Rectal smooth muscle tissue (tissue), 1 donor: ENCODE results near the gene DPEP2.
"Not testable (repeated sequence)": the region's sequence is repeated elsewhere in the genome, so short reads cannot be mapped to it uniquely, and the experiment has no call there.

Experiments
- H3K27ac ChIP-seq: one replicate; pipeline ENCODE4 v1.7.0; 2013; ENCODE audit warnings: low read depth, low read length, inconsistent platforms
- H3K27me3 ChIP-seq: one replicate; pipeline ENCODE4 v1.7.0; 2013; ENCODE audit warnings: low read length; ENCODE audit not compliant: control insufficient read depth, insufficient read depth
- H3K36me3 ChIP-seq: one replicate; pipeline ENCODE4 v1.7.0; 2013; ENCODE audit warnings: low read length; ENCODE audit not compliant: control insufficient read depth, insufficient read depth
- H3K4me1 ChIP-seq: one replicate; pipeline ENCODE4 v1.7.0; 2013; ENCODE audit warnings: low read length; ENCODE audit not compliant: control insufficient read depth, insufficient read depth
- H3K4me3 ChIP-seq: one replicate; pipeline ENCODE4 v1.7.0; 2013; ENCODE audit warnings: low read length
- H3K9ac ChIP-seq: one replicate; pipeline ENCODE4 v1.7.0; 2013; ENCODE audit warnings: low read length

DPEP2 gene

DNA sequence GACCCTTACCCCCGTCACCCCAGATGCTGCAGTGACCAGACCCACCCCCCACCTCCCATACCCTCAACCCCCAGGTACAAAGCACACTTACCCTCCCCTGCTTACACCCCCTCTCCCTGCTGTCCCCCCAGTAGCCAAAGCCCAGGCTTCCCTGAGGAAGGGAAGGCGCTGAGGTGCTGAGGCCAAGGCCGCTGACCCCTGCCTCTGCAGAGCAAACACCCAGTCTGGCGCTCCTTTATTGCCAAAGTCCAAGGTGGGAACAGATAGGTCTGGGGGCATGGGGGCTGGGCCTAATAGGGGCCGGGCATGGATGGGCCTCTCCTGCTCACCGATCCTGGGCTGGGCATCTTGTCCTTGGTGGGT, 56.0 kb downstream of the DPEP2 start:
- Histone ChIP-seq H3K27ac (peak overlapping the region; percentile 85), H3K36me3 (peaks cover 17% of the 10 kb centered on the region), H3K9ac (no peak overlapping the region), H3K4me1 (peaks cover 16% of the 10 kb centered on the region), H3K4me3 (no peak overlapping the region), H3K27me3 (no peaks in the 10 kb centered on the region)

GRCh38 chr16:67942510-67943255, 56.6 kb downstream of the DPEP2 start:
- no peak overlapping the region for H3K9ac ChIP-seq
- no peak overlapping the region for H3K4me3 ChIP-seq
- peak overlapping the region; percentile 85 for H3K27ac ChIP-seq
- peaks cover 13% of the 10 kb centered on the region for H3K36me3 ChIP-seq
- H3K4me1 ChIP-seq: peaks cover 16% of the 10 kb centered on the region
- no peaks in the 10 kb centered on the region for H3K27me3 ChIP-seq

- Histone ChIP-seq H3K27ac (no peak overlapping the region), H3K4me1 (peaks cover 16% of the 10 kb centered on the region), H3K9ac (no peak overlapping the region), H3K4me3 (no peak overlapping the region), H3K27me3 (no peaks in the 10 kb centered on the region), H3K36me3 (peaks cover 12% of the 10 kb centered on the region)
Measured at GRCh38 chr16:67942200-67942509, 57.1 kb downstream of the DPEP2 start.

- Histone ChIP-seq H3K27ac (no peak overlapping the region), H3K4me3 (no peak overlapping the region), H3K9ac (no peak overlapping the region), H3K36me3 (peaks cover 8% of the 10 kb centered on the region), H3K4me1 (peaks cover 16% of the 10 kb centered on the region), H3K27me3 (no peaks in the 10 kb centered on the region)
Measured at GRCh38 chr16:67941469-67942199, 57.6 kb downstream of the DPEP2 start.

- Histone ChIP-seq H3K27ac (no peak overlapping the region), H3K27me3 (no peaks in the 10 kb centered on the region), H3K36me3 (peaks cover 7% of the 10 kb centered on the region), H3K9ac (no peak overlapping the region), H3K4me1 (peaks cover 16% of the 10 kb centered on the region), H3K4me3 (no peak overlapping the region)
Measured at GRCh38 chr16:67940446-67941089, 58.7 kb downstream of the DPEP2 start.

- no peak overlapping the region for H3K27ac ChIP-seq
- H3K4me1 ChIP-seq: peaks cover 19% of the 10 kb centered on the region
- no peaks in the 10 kb centered on the region for H3K36me3 ChIP-seq
- H3K27me3 ChIP-seq: no peaks in the 10 kb centered on the region
- no peak overlapping the region for H3K9ac ChIP-seq
- H3K4me3 ChIP-seq: no peak overlapping the region
Measured at GRCh38 chr16:67939507-67940445, 59.5 kb downstream of the DPEP2 start.

DNA sequence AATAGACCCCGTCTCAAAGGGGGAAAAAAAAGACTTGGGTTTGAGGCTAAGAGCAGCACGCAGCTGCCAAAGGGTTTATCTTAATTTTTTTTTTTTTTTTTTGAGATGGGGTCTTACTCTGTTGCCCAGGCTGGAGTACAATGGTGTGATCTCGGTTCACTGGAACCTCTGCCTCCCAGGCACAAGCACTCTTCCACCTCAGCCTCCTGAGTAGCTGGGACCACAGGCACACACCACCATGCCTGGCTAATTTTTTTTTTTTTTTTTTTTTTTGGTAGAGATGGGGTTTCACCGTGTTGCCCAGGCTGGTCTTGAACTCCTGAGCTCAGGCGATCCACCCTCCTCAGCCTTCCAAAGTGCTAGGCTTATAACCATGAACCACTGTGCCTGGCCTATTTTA, 61.6 kb downstream of the DPEP2 start:
- not testable (repeated sequence) for H3K4me1 ChIP-seq, H3K36me3 ChIP-seq, H3K27me3 ChIP-seq, H3K4me3 ChIP-seq, H3K9ac ChIP-seq, H3K27ac ChIP-seq
